Stimulated activated CD8-positive, alpha-beta memory T cell treated with anti-CD3 and anti-CD28 coated beads, Interleukin-2, amount 100 ng/mL, for 48 hours (primary cell): Measurements from ENCODE around the gene ATP2B2.
"Not testable (repeated sequence)": the region's sequence is repeated elsewhere in the genome, so short reads cannot be mapped to it uniquely, and the experiment has no call there.

Source experiments
- DNase-seq, 2 donors: peaks; one replicate each; pipeline ENCODE4 v3.0.0-alpha.2; 2020; ENCODE audit warnings: low read depth in 2 of 2

Gene ATP2B2

DNA sequence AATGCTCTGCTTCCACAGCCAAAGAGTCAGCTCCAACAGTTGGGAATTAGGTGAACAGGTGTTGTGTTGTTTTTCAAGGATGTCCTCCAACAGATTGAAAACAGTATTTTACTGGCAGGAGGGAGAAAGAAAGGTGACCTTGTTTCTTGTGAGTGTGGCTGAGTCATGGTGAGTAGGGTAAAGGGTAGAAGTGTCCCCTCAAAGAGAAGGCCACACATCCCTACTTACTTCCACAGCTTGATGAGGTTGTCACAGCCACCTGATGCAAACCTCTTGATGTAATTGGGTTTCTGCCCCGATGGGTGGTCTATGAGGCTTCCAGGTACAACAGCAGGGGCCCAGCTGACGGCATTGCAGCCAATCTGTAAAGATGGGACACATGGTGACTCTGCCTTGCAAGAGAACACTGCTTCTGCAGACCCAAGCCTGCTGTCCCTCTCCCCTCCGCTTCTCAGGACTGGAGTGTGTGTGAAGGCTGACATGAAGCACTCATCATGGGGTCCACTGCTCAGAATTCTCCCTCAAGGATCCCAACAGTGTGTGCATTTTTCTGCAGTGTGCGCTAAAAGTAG lies 200.0 kb downstream of the ATP2B2 start:
- no peak for DNase-seq

DNA sequence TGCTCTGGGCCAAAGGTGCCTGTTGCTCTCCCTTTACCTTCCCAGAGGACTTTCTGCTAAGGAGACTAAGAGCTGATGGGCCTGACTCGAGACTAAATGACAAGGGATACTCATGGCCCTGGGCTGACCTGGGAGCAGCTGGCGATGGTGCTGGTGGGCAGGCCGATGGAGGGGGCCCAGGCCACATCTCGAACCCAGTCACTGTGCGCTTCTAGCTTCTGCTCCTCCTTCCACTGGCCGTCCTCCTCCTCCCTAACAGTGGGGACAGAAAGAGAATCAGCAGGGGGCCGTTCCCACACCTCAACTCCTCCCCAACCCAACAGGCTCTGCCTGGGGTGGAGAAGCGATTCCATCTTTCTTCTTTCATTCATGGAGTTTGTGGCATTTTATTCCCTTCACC lies 200.5 kb downstream of the ATP2B2 start:
- no peak for DNase-seq

DNA sequence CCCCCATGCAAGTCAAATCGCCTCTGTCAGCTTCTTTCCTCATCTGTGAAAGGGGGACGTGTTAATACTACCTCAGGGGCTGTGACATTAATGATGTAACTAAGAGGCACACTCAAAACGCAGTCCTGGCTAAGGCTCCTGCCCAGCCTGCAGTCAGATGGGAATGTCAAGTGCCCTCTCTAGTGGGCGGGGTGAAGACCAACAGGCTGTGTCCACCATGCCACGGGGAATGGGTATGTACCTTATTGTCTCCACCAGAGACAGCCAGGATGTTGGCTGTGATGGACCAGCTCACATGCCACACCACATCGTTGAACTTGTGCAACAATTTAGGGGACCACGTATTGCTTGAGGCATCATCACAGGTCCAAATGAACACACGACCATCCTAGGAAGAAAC lies 201.6 kb downstream of the ATP2B2 start:
- no peak for DNase-seq

DNA sequence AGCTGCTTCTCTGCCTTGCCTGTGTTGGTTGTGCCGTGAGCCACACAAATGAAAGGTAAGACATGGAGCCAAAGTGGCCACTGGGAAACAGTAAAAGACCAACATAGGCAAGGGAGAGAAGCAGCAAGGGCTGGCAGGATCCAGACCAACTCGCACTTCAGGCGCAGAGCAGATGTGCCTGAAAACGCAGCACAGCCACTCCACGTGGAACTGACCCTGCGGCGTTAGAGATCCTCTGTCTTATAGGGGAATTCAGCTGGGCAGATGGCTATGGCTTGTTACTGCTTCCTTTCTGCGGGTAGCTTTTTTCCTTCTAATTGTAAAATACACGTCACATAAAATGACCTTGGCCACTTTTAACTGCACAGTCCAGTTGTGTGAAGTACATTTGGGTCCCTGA lies 202.3 kb downstream of the ATP2B2 start:
- no peak for DNase-seq

DNA sequence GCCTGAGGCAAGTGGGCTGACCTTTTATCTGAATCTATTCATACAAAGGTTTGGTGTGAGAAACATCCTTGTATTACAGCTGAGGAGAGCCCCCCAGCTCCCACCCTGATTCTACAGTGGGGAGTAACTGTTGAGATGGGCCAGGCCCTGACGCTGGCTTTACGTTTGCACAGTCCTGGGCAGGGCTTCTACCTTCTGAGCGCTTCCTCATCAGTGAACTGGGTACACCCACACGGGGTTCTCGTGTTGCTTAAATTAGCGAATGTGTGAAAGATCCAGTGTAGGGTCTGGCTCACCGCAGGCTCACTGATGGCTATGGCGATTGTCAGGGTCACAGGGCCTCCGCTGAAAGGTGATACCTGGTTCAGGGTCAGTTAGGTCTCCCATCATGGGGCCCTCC lies 205.3 kb downstream of the ATP2B2 start:
- DNase-seq: no peak

DNA sequence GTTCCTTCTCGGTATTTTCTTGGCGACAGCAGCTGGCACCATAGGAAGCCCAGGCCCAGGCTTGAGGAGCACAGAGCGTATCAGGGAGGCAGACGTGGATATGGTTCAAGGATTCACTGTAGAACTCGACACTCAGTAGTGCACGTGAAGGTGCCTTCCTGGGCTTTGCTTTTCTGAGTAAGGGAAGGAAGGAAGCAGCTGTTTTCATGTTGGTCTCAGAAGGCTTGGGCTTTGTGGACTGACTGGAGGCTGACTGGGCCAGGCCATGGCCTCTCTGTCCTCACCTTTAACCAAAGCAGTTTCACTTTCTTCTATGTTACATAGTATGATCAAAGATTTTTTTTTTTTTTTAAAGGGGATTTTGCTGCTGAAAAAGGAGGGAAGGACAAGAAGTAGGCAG lies 205.7 kb downstream of the ATP2B2 start:
- no peak for DNase-seq

DNA sequence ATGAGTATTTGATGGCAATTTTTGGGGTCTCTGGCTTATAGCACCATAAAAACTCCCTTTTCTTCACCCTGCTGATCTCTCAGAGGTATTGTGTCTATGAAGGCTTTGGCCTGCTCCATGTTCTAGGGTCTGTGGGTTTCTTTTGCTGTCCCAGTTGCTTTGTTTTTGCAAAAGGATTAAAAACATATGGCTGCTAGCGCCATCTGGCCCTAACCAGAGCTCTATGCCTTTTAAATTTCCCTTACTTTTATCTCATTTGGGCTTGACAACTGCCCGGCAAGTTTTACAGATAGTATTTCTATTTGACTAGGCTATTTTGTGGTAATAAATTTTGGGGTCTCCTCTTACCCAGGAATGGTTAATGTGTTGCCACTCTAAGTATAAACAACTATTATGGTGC lies 206.2 kb downstream of the ATP2B2 start:
- no peak for DNase-seq

DNA sequence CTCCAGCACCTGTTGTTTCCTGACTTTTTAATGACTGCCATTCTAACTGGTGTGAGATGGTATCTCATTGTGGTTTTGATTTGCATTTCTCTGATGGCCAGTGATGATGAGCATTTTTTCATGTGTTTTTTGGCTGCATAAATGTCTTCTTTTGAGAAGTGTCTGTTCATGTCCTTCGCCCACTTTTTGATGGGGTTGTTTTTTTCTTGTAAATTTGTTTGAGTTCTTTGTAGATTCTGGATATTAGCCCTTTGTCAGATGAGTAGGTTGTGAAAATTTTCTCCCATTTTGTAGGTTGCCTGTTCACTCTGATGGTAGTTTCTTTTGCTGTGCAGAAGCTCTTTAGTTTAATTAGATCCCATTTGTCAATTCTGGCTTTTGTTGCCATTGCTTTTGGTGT lies 207.3 kb downstream of the ATP2B2 start:
- not testable (repeated sequence) for DNase-seq

DNA sequence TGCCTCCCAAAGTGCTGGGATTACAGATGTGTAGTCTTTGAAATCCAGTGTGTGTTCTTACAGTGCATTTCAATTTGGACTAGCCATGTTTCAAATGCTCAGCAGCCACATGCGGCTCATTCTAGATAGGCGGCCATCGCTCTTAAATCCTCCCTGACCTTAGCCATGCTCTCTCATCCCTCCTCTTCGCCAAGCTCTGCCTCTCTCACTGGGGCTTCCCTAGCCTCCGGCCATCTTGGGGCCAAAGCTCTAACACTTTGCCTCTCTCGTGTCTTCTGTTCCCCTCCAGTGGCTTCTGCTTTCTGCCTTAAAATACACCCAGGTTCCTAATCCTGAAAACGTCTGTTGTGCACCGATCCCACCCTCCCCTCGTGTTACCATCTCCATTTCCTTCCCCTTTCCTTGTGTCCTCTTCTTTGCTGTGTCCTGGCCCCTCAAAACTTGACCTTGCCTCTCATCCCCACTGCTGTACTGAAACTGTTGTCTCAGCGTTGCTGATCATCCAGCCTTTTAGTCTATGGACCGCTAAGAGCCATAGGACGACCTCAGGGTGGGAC lies 211.3 kb downstream of the ATP2B2 start:
- DNase-seq: no peak

DNA sequence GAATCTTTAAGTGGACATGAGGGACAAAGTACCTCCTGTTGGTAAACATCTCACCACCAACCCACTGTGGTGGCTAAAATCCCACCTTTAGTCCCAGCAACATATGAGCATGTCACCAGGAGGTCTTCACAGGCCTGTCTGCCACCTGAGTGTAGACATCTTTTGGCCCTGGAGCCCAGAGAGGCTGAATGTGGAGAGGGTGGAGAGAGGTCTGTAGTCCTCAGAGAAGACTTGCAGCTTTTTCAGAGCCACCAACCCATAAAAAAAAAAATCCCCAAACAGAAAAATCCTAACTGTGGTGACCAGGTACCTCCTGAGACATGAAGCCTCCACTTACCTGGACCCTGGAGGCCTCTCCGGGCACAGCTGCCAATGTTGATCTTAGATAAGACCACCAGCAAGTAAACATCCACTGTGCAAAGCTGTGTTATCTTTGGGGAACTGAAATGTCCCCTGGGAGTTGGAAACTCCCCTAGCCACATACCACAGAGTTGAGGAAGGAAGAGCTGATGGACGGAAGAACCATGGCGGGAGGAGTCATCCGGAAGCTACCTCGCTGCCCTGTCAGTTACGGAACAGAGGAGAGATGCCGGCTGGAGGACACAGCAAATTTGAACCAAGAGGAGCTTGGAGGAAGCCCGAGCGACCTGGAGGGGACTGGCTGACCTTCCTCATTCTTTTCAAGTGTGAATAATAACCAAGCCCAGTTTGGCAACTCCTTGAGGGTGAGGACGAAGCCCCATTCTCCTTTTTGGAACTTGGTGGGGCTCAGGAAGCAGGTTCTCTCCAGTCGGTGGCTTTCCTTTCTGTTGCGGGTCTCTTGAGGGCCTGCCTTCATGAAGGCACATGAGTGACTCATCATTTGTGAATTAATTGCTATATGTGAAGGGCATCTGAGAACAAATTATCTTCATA lies 212.6 kb downstream of the ATP2B2 start, which contains the start of gene GHRL:
Gene GHRL (minus strand): TSS at position 443 of the 915 bp plus-strand sequence. CDS start 2,767 bp downstream, outside the sequence.
- DNase-seq: no peak

DNA sequence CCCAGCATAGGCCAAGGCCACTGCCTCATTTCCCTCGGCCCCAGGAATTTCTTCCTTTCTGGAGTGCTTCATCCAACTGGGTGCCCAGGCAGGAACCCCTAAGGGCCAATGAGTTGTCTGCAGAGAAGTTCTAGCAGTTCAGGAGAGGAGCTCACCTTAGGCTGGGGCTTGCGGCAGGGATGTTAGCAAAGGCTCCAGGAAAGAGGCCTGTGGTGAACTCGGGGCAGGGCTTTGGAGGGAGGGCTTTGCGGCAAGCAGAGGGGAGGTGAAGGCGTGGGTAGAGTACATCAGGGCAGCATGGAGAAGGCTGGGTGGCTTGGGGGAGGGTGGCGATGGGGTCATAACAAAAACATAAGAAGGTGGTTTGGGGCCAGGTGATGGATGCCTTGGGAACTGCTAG lies 213.7 kb downstream of the ATP2B2 start:
- DNase-seq: no peak

DNA sequence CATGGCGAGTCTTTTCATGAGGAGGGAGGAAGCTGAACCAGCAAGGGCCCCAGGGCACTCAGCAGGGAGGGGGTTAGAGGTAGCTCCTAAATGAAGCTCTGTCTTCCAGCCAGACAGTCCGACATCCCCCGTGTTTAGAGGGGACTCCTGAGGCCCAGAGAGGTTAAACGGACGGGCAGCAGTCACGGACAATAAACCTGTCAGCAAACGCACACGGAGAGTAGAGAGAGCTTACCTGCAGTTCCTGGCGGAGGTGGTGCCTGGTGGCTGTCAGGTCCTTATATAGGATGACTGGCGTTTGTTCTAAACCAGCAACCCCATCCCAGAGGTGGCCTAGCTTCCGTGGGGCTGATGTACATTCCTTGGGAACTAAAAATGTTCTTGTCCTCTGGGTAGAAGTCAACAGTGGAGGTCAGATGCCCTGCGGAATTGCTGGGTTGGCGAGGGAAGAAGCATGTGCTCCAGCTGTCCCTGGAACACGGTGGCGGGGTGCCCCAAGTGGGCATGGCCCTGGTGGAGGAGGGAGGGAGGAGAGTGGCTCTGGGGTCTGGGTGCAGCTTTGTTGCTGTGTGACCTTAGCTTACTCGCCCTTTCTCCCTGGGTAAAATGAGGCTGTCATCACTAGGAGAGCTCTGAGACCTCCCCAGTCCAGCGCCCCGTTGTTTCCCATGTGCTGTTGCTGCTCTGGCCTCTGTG lies 214.8 kb downstream of the ATP2B2 start:
- DNase-seq: no peak

DNA sequence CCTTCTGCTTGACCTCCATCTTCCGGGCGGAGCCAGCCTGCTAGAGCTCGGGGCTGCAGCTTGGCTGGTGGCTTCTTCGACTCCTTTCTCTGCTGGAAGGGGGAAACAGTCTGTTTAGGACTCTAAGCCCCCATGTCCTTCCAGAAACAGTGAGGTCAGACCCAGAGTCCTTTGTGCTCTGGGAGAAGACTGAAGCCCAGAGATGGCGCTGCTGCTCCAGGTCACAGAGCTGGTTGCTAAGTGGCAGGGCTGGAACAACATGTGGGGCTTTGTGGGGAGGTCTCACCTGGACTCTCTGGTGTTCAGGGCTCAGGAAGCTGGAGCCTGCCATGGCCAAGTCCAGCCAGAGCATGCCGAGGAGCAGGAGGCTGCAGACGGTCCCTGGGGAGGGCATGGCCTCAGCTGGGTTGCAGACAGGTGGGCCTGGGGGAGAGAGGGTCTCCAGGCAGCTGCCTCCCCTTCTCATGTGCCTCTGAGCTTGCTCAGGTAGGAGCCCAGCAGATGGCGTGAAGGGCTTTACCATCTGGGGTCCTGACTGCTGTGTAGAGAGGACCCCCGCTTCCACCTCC lies 215.5 kb downstream of the ATP2B2 start:
- DNase-seq: no peak

DNA sequence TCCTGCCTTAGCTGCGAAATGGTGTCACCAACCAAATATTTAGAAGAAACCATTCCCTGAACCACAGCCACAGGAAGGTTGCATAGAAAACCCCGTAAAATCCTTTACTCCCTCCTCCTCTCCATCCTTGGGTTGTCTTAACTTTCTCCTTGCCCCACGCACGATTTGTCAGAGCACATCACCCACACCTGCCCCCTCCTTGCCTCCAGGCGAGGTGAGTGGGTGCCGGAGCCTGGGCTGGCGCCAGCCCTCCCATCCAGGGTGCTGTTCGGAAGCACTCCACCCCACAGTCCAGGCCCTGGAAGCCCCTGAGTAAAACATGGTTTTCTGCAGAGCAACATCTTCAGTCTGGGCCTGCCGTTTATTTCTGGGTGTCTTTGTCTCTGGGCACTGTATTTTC lies 216.3 kb downstream of the ATP2B2 start:
- DNase-seq: no peak

DNA sequence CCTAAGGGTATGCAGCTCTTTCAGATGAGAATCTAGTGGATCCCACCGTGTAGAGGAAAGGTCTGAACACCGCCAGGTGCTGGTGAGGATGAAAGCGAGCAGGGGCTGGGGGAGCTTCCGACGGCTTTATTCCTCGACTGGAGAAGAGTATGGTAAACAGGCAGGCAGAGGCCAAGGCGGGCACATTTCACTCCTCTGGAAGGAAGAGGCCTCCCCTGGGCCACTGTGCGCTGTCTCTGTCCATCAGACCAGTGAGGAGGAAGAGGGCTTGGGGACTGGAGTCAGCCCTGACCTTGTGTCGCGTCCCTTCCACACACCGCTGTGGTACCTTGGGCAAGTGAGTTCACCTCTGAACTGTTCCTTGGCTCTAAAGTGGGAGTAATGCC lies 216.8 kb downstream of the ATP2B2 start:
- DNase-seq: no peak

DNA sequence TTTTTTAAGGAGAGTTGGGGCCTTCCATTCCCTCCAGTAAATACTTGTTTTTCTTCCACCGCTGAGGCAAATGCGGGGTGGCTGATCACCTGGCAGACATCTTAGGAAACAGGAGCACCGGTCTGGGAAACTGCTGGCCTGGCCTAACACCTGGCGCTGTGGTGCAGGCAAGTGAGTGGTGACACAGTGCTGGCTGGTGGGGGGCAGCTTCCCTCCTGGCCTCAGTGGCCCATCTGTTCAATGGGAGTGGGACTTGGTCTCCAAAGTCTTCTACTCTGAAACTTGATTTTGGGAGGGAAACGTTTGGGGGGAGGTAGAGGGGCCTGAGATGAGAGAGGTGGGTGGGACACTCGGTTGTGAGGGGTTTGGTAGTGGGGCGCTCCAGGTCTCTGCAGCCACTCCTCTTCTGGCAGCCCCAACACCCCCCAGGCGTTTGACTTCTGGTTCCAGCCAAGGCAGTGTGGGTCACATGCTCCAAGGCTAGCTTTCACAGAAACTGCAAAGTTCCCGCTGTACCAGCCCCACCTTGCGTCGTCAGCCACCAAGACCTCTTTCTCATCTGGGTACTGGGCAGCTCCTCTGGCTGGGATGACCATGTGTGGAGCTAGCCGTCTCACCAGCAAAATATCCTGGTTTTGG lies 217.3 kb downstream of the ATP2B2 start:
- no peak for DNase-seq

DNA sequence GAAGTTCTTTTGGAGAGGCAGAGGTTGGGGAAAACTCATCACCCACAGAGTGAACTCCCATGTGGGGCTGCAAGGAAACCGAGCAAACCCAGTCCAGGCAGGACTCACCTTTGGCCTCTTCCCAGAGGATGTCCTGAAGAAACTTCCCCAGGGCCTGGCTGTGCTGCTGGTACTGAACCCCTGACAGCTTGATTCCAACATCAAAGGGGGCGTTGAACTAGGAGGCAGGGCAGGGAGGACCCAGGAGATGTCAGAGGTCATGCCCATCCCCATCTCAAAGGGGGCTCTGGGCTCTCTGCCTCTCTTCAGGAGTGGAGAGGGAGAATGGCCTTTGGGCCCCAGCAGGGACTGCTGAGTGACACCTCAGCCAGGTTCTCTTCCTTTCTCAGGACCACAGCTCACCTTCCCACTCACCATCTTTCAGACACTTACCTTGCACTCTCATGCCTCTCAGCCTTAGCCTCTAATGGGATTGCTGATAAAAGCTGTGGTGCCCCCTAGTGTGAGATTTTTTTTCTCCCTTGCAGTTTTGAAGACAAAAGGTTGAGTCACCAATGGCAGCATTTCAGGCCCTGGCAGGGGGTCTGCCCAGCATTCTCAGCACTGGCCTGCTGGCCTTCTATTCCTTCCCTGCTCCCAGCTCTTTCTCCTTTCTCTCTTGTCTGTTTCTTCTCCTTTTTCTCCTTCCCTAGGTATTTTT lies 218.6 kb downstream of the ATP2B2 start:
- DNase-seq: no peak

DNA sequence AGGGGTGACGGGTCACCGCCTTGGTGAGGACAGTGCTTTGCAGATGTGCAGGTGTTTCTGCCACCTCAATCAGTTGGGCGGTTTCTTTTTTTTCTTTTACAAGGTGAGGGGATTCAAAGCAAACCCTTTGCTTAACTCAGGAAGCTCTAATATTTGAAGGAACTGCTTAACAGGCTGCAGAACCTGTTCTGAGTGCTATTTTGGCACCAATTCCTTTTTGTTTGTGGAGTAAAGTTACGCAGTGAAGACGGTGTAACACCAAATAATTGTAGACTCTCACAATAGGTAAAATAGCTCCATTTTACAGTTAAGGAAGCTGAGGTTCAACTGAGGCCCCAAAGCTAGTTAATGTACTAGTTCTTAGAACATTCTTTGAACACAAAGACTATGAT lies 219.3 kb downstream of the ATP2B2 start:
- no peak for DNase-seq

DNA sequence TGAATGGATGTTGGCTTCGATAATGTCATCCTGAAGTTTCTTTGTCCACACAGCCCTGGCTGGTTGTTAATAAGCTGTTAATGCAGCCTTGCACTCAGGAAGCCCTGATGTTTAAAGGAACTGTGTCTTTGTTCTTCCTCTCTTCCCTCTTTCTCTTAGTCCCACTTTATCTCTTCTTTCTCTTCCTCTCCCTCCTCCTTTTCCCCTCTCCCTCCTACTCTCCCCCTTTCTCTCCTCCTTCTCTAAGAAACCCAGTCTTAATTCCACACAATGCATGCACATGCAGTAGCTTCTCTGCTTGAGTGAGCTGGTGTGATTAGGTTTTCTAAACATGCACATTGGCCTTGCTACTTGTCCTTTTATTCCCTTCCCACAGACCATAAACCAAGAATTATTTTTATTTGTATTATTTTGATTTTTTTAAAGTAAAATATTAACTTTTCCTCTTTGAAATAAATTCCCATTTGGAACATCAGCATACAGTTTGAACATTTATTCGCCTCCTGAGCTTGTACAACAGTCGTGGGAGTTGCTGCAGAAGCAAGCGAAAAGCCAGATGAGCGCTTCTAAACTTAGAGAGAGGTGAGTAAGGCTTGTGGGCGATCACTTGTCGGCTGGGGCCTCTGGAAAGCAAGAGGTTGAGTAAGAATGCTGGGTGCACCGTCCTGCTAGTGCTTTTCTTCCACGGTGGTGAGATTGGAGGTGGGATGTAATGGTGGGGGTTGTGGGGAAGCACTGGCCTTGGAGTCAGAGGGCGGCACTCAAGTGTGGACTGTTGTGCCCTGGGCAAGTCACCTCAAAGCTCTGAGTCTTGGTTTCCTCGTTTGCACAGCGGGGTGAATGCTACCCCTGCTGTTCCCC lies 219.9 kb downstream of the ATP2B2 start:
- DNase-seq: no peak

DNA sequence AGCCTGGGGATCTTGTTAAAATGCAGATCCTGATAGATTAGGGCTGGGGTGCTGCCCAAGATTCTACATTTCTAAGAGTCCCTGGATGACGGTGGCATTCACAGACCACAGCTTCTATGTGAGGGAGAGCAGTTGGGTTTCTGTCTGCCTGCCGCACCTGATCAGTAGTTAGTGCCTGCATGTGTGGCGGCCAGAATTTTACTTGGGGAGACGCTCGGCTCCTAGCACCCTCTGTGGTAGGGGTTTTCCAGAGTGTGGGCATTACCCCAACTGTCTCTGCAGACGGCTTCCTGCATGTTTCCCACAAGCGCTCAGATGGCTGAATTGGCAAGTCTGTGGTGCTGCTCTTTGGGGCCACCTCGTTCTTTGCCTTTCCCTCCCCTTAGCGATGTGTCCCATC lies 220.9 kb downstream of the ATP2B2 start:
- no peak for DNase-seq
